KMS-11 (cell line): ENCODE measurements around the gene CAMK4.

ENCODE experiments used
- H2AFZ ChIP-seq: fragments of 200-600 bp; sonication (generic); 2 replicates; pipeline ENCODE4 v1.6.1; 2016; ENCODE audit warnings: antibody characterized with exemption, mixed run types, low read depth
- H3K27ac ChIP-seq: fragments of 200-600 bp; sonication (generic); 2 replicates; pipeline ENCODE4 v1.6.1; 2016; ENCODE audit warnings: mild to moderate bottlenecking, mixed run types
- H3K27me3 ChIP-seq: fragments of 200-600 bp; sonication (generic); 2 replicates; pipeline ENCODE4 v1.6.1; 2017; ENCODE audit warnings: mild to moderate bottlenecking, low read depth, mixed run types, moderate library complexity; ENCODE audit not compliant: insufficient read depth
- H3K36me3 ChIP-seq: fragments of 200-600 bp; sonication (generic); 2 replicates; pipeline ENCODE4 v1.6.1; 2017; ENCODE audit warnings: mild to moderate bottlenecking, mixed run types; ENCODE audit not compliant: insufficient read depth
- H3K4me1 ChIP-seq: fragments of 200-600 bp; sonication (generic); 2 replicates; pipeline ENCODE4 v1.6.1; 2016; ENCODE audit warnings: mild to moderate bottlenecking, low read depth, mixed run types; ENCODE audit not compliant: poor library complexity, severe bottlenecking
- H3K4me2 ChIP-seq: fragments of 200-600 bp; sonication (generic); 2 replicates; pipeline ENCODE4 v1.7.0; 2016; ENCODE audit warnings: mild to moderate bottlenecking, mixed run types
- H3K4me3 ChIP-seq: fragments of 200-600 bp; sonication (generic); IDR thresholded peaks from 2 replicates; pipeline ENCODE4 v1.6.1; 2017; ENCODE audit warnings: low read depth, low read length, mixed read lengths; ENCODE audit not compliant: insufficient read depth
- H3K79me2 ChIP-seq: fragments of 200-600 bp; sonication (generic); 2 replicates; pipeline ENCODE4 v1.6.1; 2016; ENCODE audit warnings: low read depth, mixed run types; ENCODE audit not compliant: insufficient read depth
- H3K9ac ChIP-seq: fragments of 200-600 bp; sonication (generic); 2 replicates; pipeline ENCODE4 v1.6.1; 2016; ENCODE audit warnings: mild to moderate bottlenecking, mixed run types
- H4K20me1 ChIP-seq: fragments of 200-600 bp; sonication (generic); 2 replicates; pipeline ENCODE4 v1.6.1; 2016; ENCODE audit warnings: mild to moderate bottlenecking, mixed run types; ENCODE audit not compliant: insufficient read depth
- TF ChIP-seq, protein P1 (sequence below): fragments of 200-600 bp; sonication (generic); conservative IDR thresholded peaks from 2 replicates; pipeline ENCODE4 v1.6.1; 2017; ENCODE audit warnings: low read depth, mild to moderate bottlenecking, antibody characterized with exemption, low read length, moderate library complexity, mixed read lengths

CAMK4 gene

DNA sequence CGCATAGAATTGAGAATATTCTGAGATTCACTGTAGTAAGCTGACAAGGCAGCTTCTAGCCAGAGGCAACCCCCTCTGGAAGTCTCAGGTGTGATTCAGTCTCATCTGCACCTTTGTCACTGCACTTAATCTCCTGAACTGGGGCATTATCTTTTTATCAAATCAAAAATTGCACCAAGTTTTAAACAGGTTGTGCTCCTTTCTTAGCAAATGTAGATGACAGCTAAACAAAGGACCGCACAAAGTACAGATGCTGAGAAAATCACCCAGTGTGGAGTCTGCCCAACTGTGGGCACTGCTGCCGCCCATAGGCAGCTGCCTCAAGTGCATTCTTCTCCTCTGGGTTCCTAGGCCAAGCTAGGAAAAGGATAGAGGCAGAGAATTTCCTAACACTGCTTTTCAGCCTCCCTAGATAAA lies 237.1 kb downstream of the CAMK4 start:
- no peak overlapping the region for H2AFZ ChIP-seq
- H3K36me3 ChIP-seq, result no peaks in the 10 kb centered on the region
- H3K27ac ChIP-seq, result no peak overlapping the region
- no peak overlapping the region for H3K4me3 ChIP-seq
- no peak overlapping the region for H3K4me2 ChIP-seq
- H3K27me3 ChIP-seq, result no peaks in the 10 kb centered on the region
- H3K9ac ChIP-seq, result no peak overlapping the region
- TF ChIP-seq, protein P1, sequence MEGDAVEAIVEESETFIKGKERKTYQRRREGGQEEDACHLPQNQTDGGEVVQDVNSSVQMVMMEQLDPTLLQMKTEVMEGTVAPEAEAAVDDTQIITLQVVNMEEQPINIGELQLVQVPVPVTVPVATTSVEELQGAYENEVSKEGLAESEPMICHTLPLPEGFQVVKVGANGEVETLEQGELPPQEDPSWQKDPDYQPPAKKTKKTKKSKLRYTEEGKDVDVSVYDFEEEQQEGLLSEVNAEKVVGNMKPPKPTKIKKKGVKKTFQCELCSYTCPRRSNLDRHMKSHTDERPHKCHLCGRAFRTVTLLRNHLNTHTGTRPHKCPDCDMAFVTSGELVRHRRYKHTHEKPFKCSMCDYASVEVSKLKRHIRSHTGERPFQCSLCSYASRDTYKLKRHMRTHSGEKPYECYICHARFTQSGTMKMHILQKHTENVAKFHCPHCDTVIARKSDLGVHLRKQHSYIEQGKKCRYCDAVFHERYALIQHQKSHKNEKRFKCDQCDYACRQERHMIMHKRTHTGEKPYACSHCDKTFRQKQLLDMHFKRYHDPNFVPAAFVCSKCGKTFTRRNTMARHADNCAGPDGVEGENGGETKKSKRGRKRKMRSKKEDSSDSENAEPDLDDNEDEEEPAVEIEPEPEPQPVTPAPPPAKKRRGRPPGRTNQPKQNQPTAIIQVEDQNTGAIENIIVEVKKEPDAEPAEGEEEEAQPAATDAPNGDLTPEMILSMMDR, result no peak
- H3K4me1 ChIP-seq, result no peaks in the 10 kb centered on the region
- H3K79me2 ChIP-seq, result no peaks in the 10 kb centered on the region
- no peaks in the 10 kb centered on the region for H4K20me1 ChIP-seq

DNA sequence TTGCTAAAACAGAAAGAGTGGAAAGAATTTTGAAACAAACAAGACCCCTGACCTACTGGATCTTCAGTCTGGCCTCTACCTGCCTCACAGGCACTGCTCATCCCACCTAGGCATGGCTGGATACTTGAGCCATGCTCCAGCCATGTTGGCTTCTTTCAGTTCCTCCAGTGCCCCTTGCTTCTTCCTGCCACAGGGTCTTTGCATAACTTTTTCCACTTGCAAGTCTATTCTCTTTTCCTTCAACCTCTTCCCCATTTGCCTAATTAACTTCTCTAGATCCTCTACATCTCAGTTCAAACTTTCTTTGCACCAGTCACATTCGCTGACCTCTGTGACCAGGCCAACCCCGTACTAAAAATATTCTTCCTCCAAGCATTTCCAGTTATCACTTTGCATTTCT lies 237.8 kb downstream of the CAMK4 start:
- Histone ChIP-seq H3K9ac (no peak overlapping the region), H3K4me2 (no peak overlapping the region)
- TF ChIP-seq, protein P1, result no peak

DNA sequence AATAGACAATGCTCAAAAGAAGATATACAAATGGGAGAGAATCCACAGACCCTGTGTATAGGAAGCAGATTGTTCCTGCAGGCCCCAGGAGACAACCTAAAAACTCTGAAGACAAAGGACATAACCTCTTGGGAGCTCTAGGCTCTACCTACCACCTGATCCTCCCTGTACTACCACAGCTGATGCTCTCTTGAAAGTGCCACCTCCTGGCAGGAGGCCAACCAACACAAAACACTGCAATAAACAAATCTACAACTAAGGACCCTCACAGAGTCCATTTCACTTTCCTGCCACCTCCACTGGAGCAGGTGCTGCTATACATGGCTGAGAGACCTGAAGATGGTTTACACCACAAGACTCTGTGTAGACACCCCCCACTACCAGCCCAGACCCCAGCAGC lies 239.1 kb downstream of the CAMK4 start:
- Histone ChIP-seq H3K9ac (no peak overlapping the region), H2AFZ (no peak overlapping the region), H3K79me2 (no peaks in the 10 kb centered on the region), H3K4me3 (no peak overlapping the region), H3K27me3 (no peaks in the 10 kb centered on the region), H3K4me1 (no peaks in the 10 kb centered on the region), H4K20me1 (no peaks in the 10 kb centered on the region), H3K4me2 (no peak overlapping the region), H3K36me3 (no peaks in the 10 kb centered on the region), H3K27ac (no peak overlapping the region)
- TF ChIP-seq, protein P1, result no peak

More for the DNA sequence above, 237.8 kb downstream of the CAMK4 start:
- H3K4me1 ChIP-seq, result no peaks in the 10 kb centered on the region
- H2AFZ ChIP-seq, result no peak overlapping the region
- H3K79me2 ChIP-seq, result no peaks in the 10 kb centered on the region
- no peaks in the 10 kb centered on the region for H3K27me3 ChIP-seq
- no peak overlapping the region for H3K27ac ChIP-seq
- H4K20me1 ChIP-seq, result no peaks in the 10 kb centered on the region
- H3K36me3 ChIP-seq, result no peaks in the 10 kb centered on the region
- no peak overlapping the region for H3K4me3 ChIP-seq

DNA sequence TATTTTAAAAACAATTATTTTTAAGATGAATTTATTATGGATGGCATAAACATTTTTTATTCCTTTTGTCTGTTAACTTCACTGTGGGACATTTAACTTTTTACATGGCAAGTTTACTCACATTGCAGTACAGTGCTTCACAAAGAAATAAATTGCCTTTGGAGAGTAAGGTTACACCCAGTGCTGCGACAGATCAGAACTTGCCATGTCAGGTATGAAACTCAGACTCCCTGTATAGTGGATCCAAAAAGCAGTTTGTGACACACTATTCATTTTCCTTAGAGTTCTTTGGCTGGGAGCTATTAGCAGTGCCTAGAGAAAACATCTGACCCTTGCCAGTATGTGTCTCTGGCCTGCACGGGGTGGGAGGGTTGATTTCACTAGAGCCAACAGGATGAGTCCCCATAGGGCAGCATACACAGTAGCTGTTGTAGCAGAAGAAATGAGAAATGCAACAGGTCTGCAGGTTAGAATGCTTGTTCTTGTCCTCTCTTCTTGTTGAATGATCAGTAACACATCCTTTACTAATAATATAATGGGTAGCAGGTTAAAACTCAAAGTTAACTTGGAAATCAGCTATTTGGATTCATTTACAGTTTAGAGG lies 245.2 kb downstream of the CAMK4 start:
- Histone ChIP-seq H3K79me2 (no peaks in the 10 kb centered on the region), H2AFZ (no peak overlapping the region), H3K27me3 (no peaks in the 10 kb centered on the region), H4K20me1 (no peaks in the 10 kb centered on the region), H3K4me1 (no peaks in the 10 kb centered on the region), H3K36me3 (no peaks in the 10 kb centered on the region), H3K27ac (no peak overlapping the region), H3K9ac (no peak overlapping the region), H3K4me2 (no peak overlapping the region), H3K4me3 (no peak overlapping the region)
- TF ChIP-seq, protein P1, result no peak
